Karpas-422 (cell line): Measurements from ENCODE around the gene PVALEF. TPM values are rescaled to one million over a fixed set of nuclear protein-coding genes. Genes with fewer than 3 reads are reported as not detected.
"Not testable (repeated sequence)": the region's sequence is repeated elsewhere in the genome, so short reads cannot be mapped to it uniquely, and the experiment has no call there.

Experiments used
- DNase-seq: peaks from one replicate; pipeline ENCODE4 v3.0.0-alpha.2; 2015
- H2AFZ ChIP-seq: fragments of 200-600 bp; sonication (generic); 2 replicates; pipeline ENCODE4 v1.6.1; 2014; ENCODE audit warnings: antibody characterized with exemption, low read length, mixed read lengths
- H3K27ac ChIP-seq: fragments of 200-600 bp; sonication (generic); 2 replicates; pipeline ENCODE4 v1.5.1; 2014; ENCODE audit warnings: mild to moderate bottlenecking, low read length, moderate library complexity
- H3K27me3 ChIP-seq: fragments of 200-600 bp; sonication (generic); 2 replicates; pipeline ENCODE4 v1.6.1; 2014; ENCODE audit warnings: low read length, mixed read lengths
- H3K36me3 ChIP-seq: fragments of 200-600 bp; sonication (generic); 2 replicates; pipeline ENCODE4 v1.6.1; 2014; ENCODE audit warnings: low read length, mixed read lengths; ENCODE audit not compliant: insufficient read depth
- H3K4me1 ChIP-seq: fragments of 200-600 bp; sonication (generic); 2 replicates; pipeline ENCODE4 v1.6.1; 2014; ENCODE audit warnings: mild to moderate bottlenecking, low read length, mixed read lengths
- H3K4me2 ChIP-seq: fragments of 200-600 bp; sonication (generic); 2 replicates; pipeline ENCODE4 v1.6.1; 2014; ENCODE audit warnings: low read length, low read depth, mild to moderate bottlenecking; ENCODE audit not compliant: poor library complexity, severe bottlenecking
- H3K4me3 ChIP-seq: fragments of 200-600 bp; sonication (generic); 2 replicates; pipeline ENCODE4 v1.5.1; 2014; ENCODE audit warnings: mild to moderate bottlenecking, antibody characterized with exemption, low read length, mixed read lengths
- H3K79me2 ChIP-seq: fragments of 200-600 bp; sonication (generic); 2 replicates; pipeline ENCODE4 v1.6.1; 2014; ENCODE audit warnings: mild to moderate bottlenecking, low read length, mixed read lengths
- H3K9ac ChIP-seq: fragments of 200-600 bp; sonication (generic); 2 replicates; pipeline ENCODE4 v1.6.0; 2014; ENCODE audit warnings: low read length
- H3K9me2 ChIP-seq: fragments of 200-600 bp; sonication (generic), shearing (Covaris generic); replicated peaks from 2 replicates; pipeline ENCODE4 v1.6.0; 2014; ENCODE audit warnings: mild to moderate bottlenecking, low read length, moderate library complexity; ENCODE audit not compliant: insufficient read depth
- H3K9me3 ChIP-seq: fragments of 300-700, 200-600 bp; sonication (generic); 2 replicates; pipeline ENCODE4 v1.6.1; 2014; ENCODE audit warnings: low read length, mixed read lengths
- H4K20me1 ChIP-seq: fragments of 200-600 bp; sonication (generic); 2 replicates; pipeline ENCODE4 v1.6.1; 2014; ENCODE audit warnings: mild to moderate bottlenecking, antibody characterized with exemption, low read length, low read depth; ENCODE audit not compliant: insufficient read depth
- total RNA-seq: library from RNA; depleted of rRNA; stranded (reverse); fragments of >200 nt; shearing (Covaris generic); gene quantifications from 2 replicates; pipeline ENCODE4 v1.2.3, GENCODE V29; 2014; ENCODE audit warnings: low replicate concordance

Gene PVALEF
- total RNA-seq, 1 experiment from 2014 or later, result not detected

- H3K9ac ChIP-seq, result no peak overlapping the region
- H3K36me3 ChIP-seq, result no peaks in the 10 kb centered on the region
- H3K4me2 ChIP-seq, result no peak overlapping the region
- no peaks in the 10 kb centered on the region for H3K9me2 ChIP-seq
- DNase-seq, result no peak
- no peaks in the 10 kb centered on the region for H4K20me1 ChIP-seq
- no peak overlapping the region for H3K4me3 ChIP-seq
- no peak overlapping the region for H2AFZ ChIP-seq
- H3K9me3 ChIP-seq, result peaks cover 3% of the 10 kb centered on the region; the same call in 1 of the 2 replicates
- H3K27ac ChIP-seq, result no peak overlapping the region
- no peaks in the 10 kb centered on the region for H3K4me1 ChIP-seq
- no peaks in the 10 kb centered on the region for H3K27me3 ChIP-seq
- H3K79me2 ChIP-seq, result no peaks in the 10 kb centered on the region
These were observed 25.9 kb upstream of the PVALEF start for GRCh38 chr17:81139428-81139827.

GRCh38 chr17:81140018-81140417 is 25.3 kb upstream of the PVALEF start:
- Histone ChIP-seq H3K4me2 (no peak overlapping the region), H4K20me1 (no peaks in the 10 kb centered on the region)

GRCh38 chr17:81140695-81141094 is 24.6 kb upstream of the PVALEF start:
- Histone ChIP-seq H3K9me2 (no peaks in the 10 kb centered on the region), H3K9ac (no peak overlapping the region), H3K79me2 (no peaks in the 10 kb centered on the region), H3K4me2 (no peak overlapping the region), H3K36me3 (no peaks in the 10 kb centered on the region), H3K9me3 (peaks cover 3% of the 10 kb centered on the region; the same call in 1 of the 2 replicates), H4K20me1 (no peaks in the 10 kb centered on the region), H3K27ac (no peak overlapping the region), H3K4me1 (no peaks in the 10 kb centered on the region), H3K27me3 (no peaks in the 10 kb centered on the region), H2AFZ (no peak overlapping the region), H3K4me3 (no peak overlapping the region)
- no peak for DNase-seq

More at GRCh38 chr17:81140018-81140417, 25.3 kb upstream of the PVALEF start:
- no peak overlapping the region for H3K9ac ChIP-seq
- H3K4me1 ChIP-seq, result no peaks in the 10 kb centered on the region
- no peaks in the 10 kb centered on the region for H3K79me2 ChIP-seq
- no peak overlapping the region for H3K27ac ChIP-seq
- no peak for DNase-seq
- H2AFZ ChIP-seq, result no peak overlapping the region
- no peaks in the 10 kb centered on the region for H3K27me3 ChIP-seq
- no peaks in the 10 kb centered on the region for H3K36me3 ChIP-seq
- H3K9me2 ChIP-seq, result no peaks in the 10 kb centered on the region
- no peak overlapping the region for H3K4me3 ChIP-seq
- H3K9me3 ChIP-seq, result peaks cover 3% of the 10 kb centered on the region; the same call in 1 of the 2 replicates

GRCh38 chr17:81142301-81143199 is 22.8 kb upstream of the PVALEF start:
- Histone ChIP-seq H2AFZ (no peak overlapping the region), H3K4me3 (no peak overlapping the region), H3K27ac (no peak overlapping the region), H3K27me3 (no peaks in the 10 kb centered on the region), H4K20me1 (no peaks in the 10 kb centered on the region), H3K4me1 (no peaks in the 10 kb centered on the region), H3K4me2 (no peak overlapping the region), H3K9ac (no peak overlapping the region), H3K36me3 (no peaks in the 10 kb centered on the region), H3K79me2 (no peaks in the 10 kb centered on the region), H3K9me2 (no peaks in the 10 kb centered on the region), H3K9me3 (peaks cover 3% of the 10 kb centered on the region; the same call in 1 of the 2 replicates)
- peak; percentile 86 for DNase-seq

- Histone ChIP-seq H2AFZ (no peak overlapping the region), H3K79me2 (no peaks in the 10 kb centered on the region), H4K20me1 (no peaks in the 10 kb centered on the region), H3K27me3 (no peaks in the 10 kb centered on the region), H3K4me2 (no peak overlapping the region), H3K27ac (no peak overlapping the region), H3K9ac (no peak overlapping the region), H3K36me3 (no peaks in the 10 kb centered on the region), H3K4me3 (no peak overlapping the region), H3K9me3 (peaks cover 2% of the 10 kb centered on the region; the same call in 1 of the 2 replicates), H3K9me2 (no peaks in the 10 kb centered on the region), H3K4me1 (no peaks in the 10 kb centered on the region)
- no peak for DNase-seq
These were observed 22.1 kb upstream of the PVALEF start for GRCh38 chr17:81143200-81143527.

GRCh38 chr17:81143717-81144422 is 21.4 kb upstream of the PVALEF start:
- Histone ChIP-seq H2AFZ (no peak overlapping the region), H3K9me3 (no peaks in the 10 kb centered on the region; the same call in 1 of the 2 replicates), H3K27me3 (no peaks in the 10 kb centered on the region), H3K79me2 (no peaks in the 10 kb centered on the region), H3K9me2 (no peaks in the 10 kb centered on the region), H3K27ac (no peak overlapping the region), H4K20me1 (no peaks in the 10 kb centered on the region), H3K36me3 (no peaks in the 10 kb centered on the region), H3K4me1 (no peaks in the 10 kb centered on the region), H3K4me2 (no peak overlapping the region), H3K4me3 (no peak overlapping the region), H3K9ac (no peak overlapping the region)
- no peak for DNase-seq

GRCh38 chr17:81144423-81144781 is 20.9 kb upstream of the PVALEF start:
- no peak for DNase-seq
- no peaks in the 10 kb centered on the region for H3K27me3 ChIP-seq
- no peaks in the 10 kb centered on the region for H3K9me3 ChIP-seq
- no peak overlapping the region for H3K4me2 ChIP-seq
- H2AFZ ChIP-seq, result no peak overlapping the region
- H3K9me2 ChIP-seq, result no peaks in the 10 kb centered on the region
- H3K79me2 ChIP-seq, result no peaks in the 10 kb centered on the region
- no peak overlapping the region for H3K9ac ChIP-seq
- no peaks in the 10 kb centered on the region for H3K4me1 ChIP-seq
- H3K36me3 ChIP-seq, result no peaks in the 10 kb centered on the region
- H3K4me3 ChIP-seq, result no peak overlapping the region
- H3K27ac ChIP-seq, result no peak overlapping the region
- H4K20me1 ChIP-seq, result no peaks in the 10 kb centered on the region

GRCh38 chr17:81146208-81146607 is 19.1 kb upstream of the PVALEF start:
- H3K4me2 ChIP-seq, H3K9me3 ChIP-seq: not testable (repeated sequence)

More at GRCh38 chr17:81146208-81146607, 19.1 kb upstream of the PVALEF start:
- not testable (repeated sequence) for H3K27me3 ChIP-seq, H2AFZ ChIP-seq, H3K27ac ChIP-seq, H3K4me1 ChIP-seq, H3K4me3 ChIP-seq, H3K36me3 ChIP-seq, DNase-seq, H3K9me2 ChIP-seq, H3K79me2 ChIP-seq, H4K20me1 ChIP-seq, H3K9ac ChIP-seq
